Liver (tissue), 9 donors: ENCODE results near the gene CEMP1. TPM values are rescaled to one million over a fixed set of nuclear protein-coding genes. Genes with fewer than 3 reads are reported as not detected.

Source experiments
- DNase-seq: peaks from one replicate; pipeline ENCODE4 v3.0.0-alpha.2; 2017; ENCODE audit warnings: low spot score
- H3K27ac ChIP-seq, 2 donors: one replicate each; pipeline ENCODE4 v1.7.0; 2013; ENCODE audit warnings: inconsistent platforms in 2 of 2, low read length in 2 of 2, control low read depth in 1 of 2, low read depth in 1 of 2, mild to moderate bottlenecking in 1 of 2
- H3K27me3 ChIP-seq, 4 donors: one replicate each; pipeline versions ENCODE4 v1.6.1 to v1.7.0; 2013; ENCODE audit warnings: low read length in 3 of 4, inconsistent platforms in 1 of 4, mild to moderate bottlenecking in 1 of 4, moderate library complexity in 1 of 4; ENCODE audit not compliant: control insufficient read depth in 4 of 4, insufficient read depth in 4 of 4
- H3K36me3 ChIP-seq, 4 donors: one replicate each; pipeline versions ENCODE4 v1.6.1 to v1.7.0; 2013; ENCODE audit warnings: low read length in 3 of 4, mild to moderate bottlenecking in 3 of 4, low read depth in 1 of 4, moderate library complexity in 1 of 4; ENCODE audit not compliant: control insufficient read depth in 4 of 4, insufficient read depth in 3 of 4
- H3K4me1 ChIP-seq, 4 donors: one replicate each; pipeline versions ENCODE4 v1.6.1 to v1.7.0; 2013; ENCODE audit warnings: low read length in 3 of 4, mild to moderate bottlenecking in 3 of 4, moderate library complexity in 1 of 4; ENCODE audit not compliant: control insufficient read depth in 4 of 4, insufficient read depth in 4 of 4
- H3K4me3 ChIP-seq, 3 donors: one replicate each; pipeline versions ENCODE4 v1.6.1 to v1.7.0; 2013; ENCODE audit warnings: low read length in 3 of 3, control low read depth in 1 of 3, low read depth in 1 of 3, mild to moderate bottlenecking in 1 of 3
- H3K9ac ChIP-seq, 2 donors: one replicate each; pipeline ENCODE4 v1.7.0; 2013; ENCODE audit warnings: low read length in 2 of 2, mild to moderate bottlenecking in 2 of 2, moderate library complexity in 2 of 2, control low read depth in 1 of 2, low read depth in 1 of 2
- H3K9me3 ChIP-seq, 4 donors: one replicate each; pipeline versions ENCODE4 v1.6.1 to v1.7.0; 2013; ENCODE audit warnings: low read length in 3 of 4; ENCODE audit not compliant: control insufficient read depth in 4 of 4
- ATF3 ChIP-seq: IDR thresholded peaks from 2 replicates; pipeline ENCODE4 v1.6.1; 2016; ENCODE audit warnings: antibody characterized with exemption
- CTCF ChIP-seq: fragments of 150-350 bp; IDR thresholded peaks from 2 replicates; pipeline ENCODE4 v1.5.1; 2017; ENCODE audit warnings: improper control_type of control experiment, low read depth, low read length; ENCODE audit not compliant: missing input control
- EGR1 ChIP-seq, 2 donors: IDR thresholded peaks; 2 replicates each; pipeline ENCODE4 v1.6.1; 2016 to 2018; ENCODE audit warnings: antibody characterized with exemption in 2 of 2, low read depth in 2 of 2
- FOXA1 ChIP-seq: IDR thresholded peaks from 2 replicates; pipeline ENCODE4 v1.6.1; 2016; ENCODE audit warnings: antibody characterized with exemption
- FOXA2 ChIP-seq: IDR thresholded peaks from 2 replicates; pipeline ENCODE4 v1.6.1; 2016; ENCODE audit warnings: antibody characterized with exemption
- GABPA ChIP-seq, 2 donors: IDR thresholded peaks in 1 of 2; conservative IDR thresholded peaks in 1 of 2; 2 replicates each; pipeline ENCODE4 v1.6.1; 2016; ENCODE audit warnings: antibody characterized with exemption in 2 of 2, mild to moderate bottlenecking in 1 of 2, moderate library complexity in 1 of 2
- HNF4A ChIP-seq, 2 donors: conservative IDR thresholded peaks; 2 replicates each; pipeline ENCODE4 v1.6.1; 2016; ENCODE audit warnings: antibody characterized with exemption in 2 of 2, mild to moderate bottlenecking in 2 of 2
- HNF4G ChIP-seq: IDR thresholded peaks from 2 replicates; pipeline ENCODE4 v1.6.1; 2016; ENCODE audit warnings: antibody characterized with exemption
- JUND ChIP-seq, 2 donors: IDR thresholded peaks; 2 replicates each; pipeline ENCODE4 v1.6.1; 2016; ENCODE audit warnings: antibody characterized with exemption in 2 of 2
- MAX ChIP-seq: IDR thresholded peaks from 2 replicates; pipeline ENCODE4 v1.6.1; 2016; ENCODE audit warnings: antibody characterized with exemption
- NR2F2 ChIP-seq: IDR thresholded peaks from 2 replicates; pipeline ENCODE4 v1.6.1; 2016; ENCODE audit warnings: antibody characterized with exemption
- RAD21 ChIP-seq, 2 donors: IDR thresholded peaks; 2 replicates each; pipeline ENCODE4 v1.6.1; 2016; ENCODE audit warnings: antibody characterized with exemption in 2 of 2, mild to moderate bottlenecking in 2 of 2
- REST ChIP-seq: IDR thresholded peaks from 2 replicates; pipeline ENCODE4 v1.6.1; 2016; ENCODE audit warnings: antibody characterized with exemption, mild to moderate bottlenecking
- RXRA ChIP-seq, 2 donors: IDR thresholded peaks; 2 replicates each; pipeline ENCODE4 v1.6.1; 2017 to 2018; ENCODE audit warnings: antibody characterized with exemption in 2 of 2, mild to moderate bottlenecking in 1 of 2
- SP1 ChIP-seq: IDR thresholded peaks from 2 replicates; pipeline ENCODE4 v1.6.1; 2018; ENCODE audit warnings: antibody characterized with exemption, mild to moderate bottlenecking
- TAF1 ChIP-seq: conservative IDR thresholded peaks from 2 replicates; pipeline ENCODE4 v1.6.1; 2016; ENCODE audit warnings: antibody characterized with exemption, mild to moderate bottlenecking
- YY1 ChIP-seq: IDR thresholded peaks from 2 replicates; pipeline ENCODE4 v1.6.1; 2016; ENCODE audit warnings: antibody characterized with exemption, mild to moderate bottlenecking
- ZBTB33 ChIP-seq: IDR thresholded peaks from 2 replicates; pipeline ENCODE4 v1.6.1; 2016; ENCODE audit warnings: antibody characterized with exemption
- WGBS: extraction: QIAGEN DNeasy Blood & Tissue Kit; methylation state at CpG from one replicate; pipeline ENCODE4 v1.1.7; 2013; 5-methylcytosine and 5-hydroxymethylcytosine counted together
- polyA plus RNA-seq, 2 donors: library from polyadenylated mRNA; stranded (reverse) in 1 of 2; unstranded in 1 of 2; fragments of 200-250 nt in 1 of 2; fragments of >200 nt in 1 of 2; fragmentation: Nextera tagmentation in 1 of 2; extraction: Ambion mirVana in 1 of 2; gene quantifications; one replicate each; pipeline versions ENCODE4 v1.2.1 to v1.2.3, GENCODE V29; 2013 to 2015
- total RNA-seq, 2 donors: library from RNA; depleted of rRNA; stranded (reverse); fragments of >200 nt; gene quantifications; one replicate each; pipeline ENCODE4 v1.2.3, GENCODE V29; 2014
- donor health status: healthy.
- donor health status: healthy.
- donor health status: healthy.
- donor health status: healthy.
- donor health status: healthy.

CEMP1 gene
- total and polyA plus RNA-seq, 4 donors: 0.06 to 1.6 (median 0.20) TPM

- 51% methylated on average over 13 of the region's 13 CpGs for WGBS
- Histone ChIP-seq H3K27ac (peak overlapping the region; percentile 5 to 32), H3K9ac (no peak overlapping the region), H3K36me3 (no peaks in the 10 kb centered on the region), H3K9me3 (no peaks in the 10 kb centered on the region), H3K4me3 (no peak overlapping the region), H3K27me3 (no peaks in the 10 kb centered on the region), H3K4me1 (peaks cover 21 to 47% (median 30%) of the 10 kb centered on the region in 4 donors)
- peak; percentile 56 for TF ChIP-seq FOXA1
- no peak for TF ChIP-seq REST
- TF ChIP-seq ZBTB33: no peak
- TF ChIP-seq FOXA2: peak; percentile 82
- TF ChIP-seq GABPA (IDR thresholded peaks at IDR 0.05 in 1 of 2, conservative IDR thresholded peaks at IDR 0.05 in 1 of 2): peak in 1 of 2 donors; percentile 76
- TF ChIP-seq NR2F2: peak; percentile 76
- TF ChIP-seq MAX: no peak
- TF ChIP-seq YY1: no peak
- TF ChIP-seq HNF4A (conservative IDR thresholded peaks at IDR 0.05): peak; percentile 84 to 90
- peak; percentile 67 to 85 for TF ChIP-seq RXRA (IDR thresholded peaks at IDR 0.05)
- peak in 1 of 2 donors; percentile 23 for TF ChIP-seq JUND (IDR thresholded peaks at IDR 0.05)
- peak; percentile 81 for TF ChIP-seq SP1
- TF ChIP-seq EGR1 (IDR thresholded peaks at IDR 0.05; ENCODE audit: low read depth in 2 of 2): no peak
- TF ChIP-seq HNF4G: peak; percentile 29
- no peak for TF ChIP-seq TAF1
- TF ChIP-seq CTCF: no peak
- peak; percentile 41 to 60 for TF ChIP-seq RAD21 (IDR thresholded peaks at IDR 0.05)
- no peak for TF ChIP-seq ATF3
- DNase-seq: peak; percentile 71
Observed at GRCh38 chr16:2484898-2485508, 46.2 kb downstream of the CEMP1 start.
